ENCODE results near the gene SUGCT.

Gene SUGCT

DNA sequence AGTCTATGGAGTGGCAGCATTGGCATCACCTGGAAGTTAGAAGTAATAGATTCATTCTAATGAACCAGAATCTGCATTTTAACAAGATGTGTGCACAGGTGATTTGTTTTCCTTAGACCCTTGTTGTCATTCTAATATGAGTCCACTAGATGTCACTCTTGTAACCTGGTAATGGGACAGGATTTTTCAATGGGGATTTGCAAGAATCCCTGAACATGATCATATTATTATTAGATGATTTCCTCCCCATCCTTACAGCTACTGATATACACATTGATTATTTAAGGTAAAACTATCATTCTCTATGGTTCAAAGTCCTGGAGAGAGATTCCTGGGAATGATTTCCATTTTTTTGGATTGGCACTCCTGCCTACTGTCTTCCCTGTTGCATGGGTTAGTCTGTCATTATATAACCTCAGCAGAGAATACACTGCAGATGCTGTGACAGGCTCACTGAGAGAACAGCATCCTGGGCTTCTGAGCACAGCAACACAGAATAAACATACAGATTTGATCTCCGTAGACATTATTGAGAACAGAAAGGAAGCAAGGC, 194.9 kb downstream of the SUGCT start:
- no peak for DNase-seq (ENCODE audit: low read depth)

DNA sequence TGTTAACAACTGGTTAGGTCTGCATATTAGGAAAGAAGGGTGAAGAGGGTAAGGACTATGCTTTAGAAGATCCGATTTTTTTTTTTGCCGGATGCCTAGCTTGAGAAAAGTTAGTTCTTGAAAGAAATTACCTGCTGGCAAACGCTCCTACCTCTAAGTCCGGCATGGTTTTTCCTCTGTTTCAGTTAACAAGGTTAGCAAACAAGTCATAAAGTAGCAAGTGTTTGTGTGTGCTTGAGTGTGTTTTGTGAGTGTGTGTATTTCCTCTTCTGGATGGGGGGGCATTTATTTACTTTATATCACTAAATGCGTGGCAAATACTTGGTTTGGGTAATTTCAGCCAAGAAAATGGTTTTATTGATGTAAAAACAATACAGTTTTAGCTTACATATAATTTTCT, 195.6 kb downstream of the SUGCT start:
- DNase-seq (ENCODE audit: low read depth), result no peak

DNA sequence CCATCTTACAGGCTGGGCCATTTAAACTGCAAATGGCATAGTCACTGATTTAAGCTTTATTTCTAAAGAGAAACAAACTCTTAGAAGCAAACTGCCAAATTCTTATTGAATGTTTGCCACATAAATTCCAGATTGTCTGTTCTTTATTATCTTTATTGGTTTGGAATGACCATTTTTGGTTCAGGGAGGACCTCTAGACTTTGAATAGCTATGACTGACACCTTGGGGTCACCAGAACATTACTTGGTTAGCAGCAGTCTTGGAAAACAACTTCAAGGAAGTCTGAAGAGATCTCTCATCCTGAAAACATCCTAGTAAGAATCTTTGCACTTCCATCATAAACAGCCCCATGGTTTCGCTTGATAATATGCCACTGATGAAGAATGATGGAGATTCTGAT, 197.1 kb downstream of the SUGCT start:
- no peak for DNase-seq (ENCODE audit: low read depth)

DNA sequence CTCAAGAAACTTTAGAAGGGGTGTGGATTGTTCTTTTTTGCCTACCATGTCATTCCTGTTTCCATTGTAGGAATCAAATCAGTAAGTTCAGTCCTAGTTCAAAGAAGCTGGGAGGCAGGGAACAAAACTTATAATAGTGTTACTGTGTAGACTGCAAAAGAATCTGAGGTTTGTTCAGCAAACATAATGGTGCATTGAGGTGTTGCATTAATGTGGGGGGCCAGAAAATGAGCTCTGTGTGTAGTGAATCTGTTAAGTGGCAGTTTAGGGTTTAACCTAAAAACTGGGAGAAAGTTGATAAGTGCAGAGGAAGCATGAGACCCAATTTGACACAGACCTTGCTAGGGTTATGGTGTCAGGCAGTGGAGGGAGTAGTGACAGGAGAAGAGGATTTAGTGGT, 197.7 kb downstream of the SUGCT start:
- DNase-seq (ENCODE audit: low read depth), result no peak

DNA sequence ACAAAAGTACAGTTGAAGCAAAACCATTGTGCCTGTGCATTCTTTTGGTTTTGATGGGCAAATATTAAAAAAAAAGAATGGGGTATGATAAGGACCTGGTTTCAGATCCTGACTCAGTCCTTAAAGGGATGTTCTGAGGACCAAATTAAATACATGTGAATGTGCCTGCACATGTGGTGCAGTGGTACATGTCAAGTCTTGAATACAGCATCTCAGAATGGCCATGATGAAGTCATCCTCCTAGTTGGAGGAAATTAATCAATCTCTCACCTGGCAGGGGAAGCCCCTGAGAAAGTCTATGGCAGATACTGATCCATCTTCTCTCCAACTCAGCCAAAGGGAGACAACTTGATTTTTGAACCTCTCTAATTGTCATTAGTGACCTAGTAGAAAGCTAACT, 207.0 kb downstream of the SUGCT start:
- no peak for DNase-seq (ENCODE audit: low read depth)

DNA sequence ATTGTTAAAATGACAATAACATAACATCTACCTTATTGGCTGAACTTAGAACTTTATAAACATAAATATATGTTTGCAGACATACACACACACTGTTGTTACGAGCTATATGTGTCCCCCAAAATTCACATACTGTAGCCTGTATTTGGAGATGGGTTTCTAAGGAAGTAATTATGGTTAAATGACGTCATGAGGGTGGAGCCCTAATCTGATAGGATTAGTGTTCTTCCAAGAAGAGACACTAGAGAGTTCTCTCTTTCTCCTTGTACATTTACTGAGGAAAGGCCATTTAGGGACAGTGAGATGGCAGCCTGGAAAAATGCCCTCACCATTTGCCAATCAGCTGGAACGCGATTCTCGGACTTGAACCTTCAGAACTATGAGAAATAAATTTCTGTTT, 211.7 kb downstream of the SUGCT start:
- no peak for DNase-seq (ENCODE audit: low read depth)

DNA sequence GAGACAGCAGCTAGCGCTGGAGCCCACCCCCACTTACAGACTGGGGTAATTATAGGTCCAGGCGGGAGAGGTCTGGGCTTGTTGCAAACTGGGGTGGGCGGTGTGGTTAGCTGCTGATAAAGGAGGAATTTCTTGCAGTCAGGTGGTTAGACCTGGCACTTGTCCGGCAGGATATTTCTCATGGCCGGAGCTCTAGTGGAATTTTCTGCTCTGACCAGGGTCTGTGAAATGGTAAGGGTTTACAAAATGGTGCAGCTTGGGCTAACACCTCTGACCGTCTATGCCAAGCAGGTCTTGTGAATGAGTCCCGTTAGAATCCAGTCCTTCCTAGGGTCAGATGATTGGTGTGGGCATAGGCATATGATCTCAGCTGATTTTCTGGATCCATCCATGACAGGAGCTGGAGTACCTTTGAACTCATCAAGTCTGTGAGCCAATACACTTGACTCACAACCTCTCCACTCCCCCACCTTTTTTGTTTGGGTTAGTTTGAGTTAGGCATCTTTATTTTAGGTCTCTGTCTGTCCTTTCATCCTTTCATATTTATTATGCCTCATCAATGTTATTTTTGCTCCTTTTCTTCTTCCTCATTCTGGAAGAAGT, 213.4 kb downstream of the SUGCT start:
- no peak for DNase-seq (ENCODE audit: low read depth)

DNA sequence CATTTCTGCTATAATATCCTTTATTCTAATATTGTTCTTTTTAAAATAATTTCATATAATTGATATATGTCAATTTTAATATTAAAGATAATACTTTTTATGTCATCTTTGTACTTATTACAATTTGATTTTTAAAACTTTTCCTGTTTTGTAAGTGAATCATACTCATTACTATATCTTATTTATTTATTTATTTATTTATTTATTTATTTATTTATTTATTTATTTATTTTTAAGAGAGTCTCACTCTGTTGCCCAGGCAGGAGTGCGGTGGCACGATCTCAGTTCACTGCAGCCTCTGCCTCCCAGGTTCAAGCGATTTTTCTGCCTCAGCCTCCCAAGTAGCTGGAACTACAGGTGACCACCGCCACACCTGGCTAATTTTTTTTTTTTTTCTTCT, 215.3 kb downstream of the SUGCT start:
- DNase-seq (ENCODE audit: low read depth), result no peak

DNA sequence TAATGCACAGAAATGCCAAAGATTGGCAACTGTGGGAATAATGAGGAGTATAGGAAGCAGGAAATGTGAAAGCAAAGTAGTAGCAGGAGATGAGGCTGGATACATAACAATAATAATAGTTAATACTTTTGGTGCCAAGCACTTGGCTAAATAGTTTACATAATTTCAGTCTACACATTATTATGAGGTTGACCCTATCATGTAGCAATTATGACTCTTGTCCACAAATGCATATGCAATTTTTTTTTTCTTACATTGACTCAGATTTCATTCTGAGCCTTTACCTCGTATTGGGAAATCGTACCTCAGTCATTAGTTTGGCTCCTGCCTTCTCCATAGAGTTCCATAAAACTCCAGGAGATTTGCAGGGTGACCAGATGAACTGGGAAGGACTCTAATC, 219.9 kb downstream of the SUGCT start:
- no peak for DNase-seq (ENCODE audit: low read depth)

DNA sequence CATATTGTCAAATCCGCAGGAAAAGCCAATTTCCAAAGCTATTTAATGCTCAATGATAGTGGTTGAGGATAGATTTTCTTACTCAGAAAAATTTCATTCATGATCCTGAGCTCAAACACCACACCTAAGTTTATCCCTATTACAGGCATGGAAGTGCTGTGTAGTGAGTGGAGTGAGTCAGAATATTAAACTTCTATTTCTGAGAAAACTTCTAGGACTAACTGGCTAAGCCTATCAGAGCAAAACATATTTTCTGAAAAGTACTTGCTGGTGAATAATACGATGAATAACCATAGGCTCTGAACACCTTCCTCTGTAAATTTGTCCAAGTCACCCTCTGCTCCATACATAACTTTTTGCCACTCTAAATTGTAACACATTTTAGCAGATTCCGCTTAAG, 221.5 kb downstream of the SUGCT start:
- no peak for DNase-seq (ENCODE audit: low read depth)

DNA sequence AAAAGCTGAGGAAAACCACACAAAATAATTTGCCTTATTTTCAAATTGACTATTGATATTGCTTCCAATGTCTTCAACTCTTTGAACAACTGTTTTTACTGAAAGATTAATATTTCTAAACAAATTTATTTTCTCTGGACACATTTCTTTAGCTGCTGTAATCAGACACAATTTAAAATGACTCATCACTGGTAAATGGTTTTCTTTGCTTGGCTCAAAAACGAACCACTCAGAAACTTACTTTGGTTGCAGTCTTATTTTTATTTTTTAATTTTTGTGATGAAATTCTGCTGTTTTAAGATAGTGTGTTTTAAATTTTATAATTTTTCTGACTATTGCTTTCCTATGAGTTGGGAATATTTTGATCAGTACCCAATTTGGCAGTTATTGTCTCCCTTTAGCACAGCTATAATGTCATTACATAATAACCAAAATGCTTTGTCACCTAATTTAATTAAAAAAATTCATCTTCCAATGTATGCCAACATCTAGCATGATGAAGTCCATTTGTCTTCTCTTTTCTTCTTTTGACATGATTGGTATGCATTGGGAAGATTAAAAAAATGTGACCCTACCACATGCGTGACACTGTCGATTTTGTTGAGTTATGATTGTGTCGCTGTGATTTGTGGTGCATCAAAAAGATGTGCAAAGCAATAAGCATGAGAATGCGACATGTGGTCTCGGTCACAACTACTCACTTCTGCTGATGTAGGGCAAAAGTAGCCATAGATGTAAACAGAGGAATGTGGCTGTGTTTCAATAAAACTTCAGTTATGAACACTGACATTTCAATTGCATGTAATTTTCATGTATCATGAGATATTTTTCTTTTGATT, 222.3 kb downstream of the SUGCT start:
- DNase-seq (ENCODE audit: low read depth), result no peak

DNA sequence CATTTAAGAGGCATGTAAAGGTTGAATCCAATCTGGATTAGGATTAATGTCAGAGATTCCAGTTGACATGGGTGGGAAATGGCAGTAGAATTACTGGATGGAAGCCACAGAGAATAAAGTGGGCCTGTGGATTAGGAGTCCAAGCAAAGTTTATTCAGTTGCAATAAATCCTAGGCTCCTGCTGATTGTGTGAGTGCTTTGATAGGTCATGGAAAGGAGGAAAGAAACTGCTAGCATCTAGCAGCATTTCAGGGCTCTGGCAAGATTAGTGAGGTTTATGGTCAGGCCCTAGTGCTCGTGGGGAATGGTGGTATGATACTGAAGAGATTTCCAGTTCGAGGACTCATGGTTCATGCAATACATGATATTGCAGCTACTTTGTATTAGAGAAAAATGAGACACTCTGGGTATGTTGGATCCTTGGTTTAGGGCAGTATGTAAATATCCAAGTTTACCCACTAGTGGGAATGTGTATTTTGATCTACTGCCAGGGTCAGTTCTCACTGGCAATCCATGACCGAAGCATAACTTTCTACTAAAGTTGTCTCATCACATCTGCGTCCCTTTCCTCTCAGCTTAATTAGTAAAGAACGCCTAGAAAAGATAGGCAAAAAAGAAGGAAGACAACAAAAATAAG, 235.0 kb downstream of the SUGCT start:
- DNase-seq (ENCODE audit: low read depth), result no peak

DNA sequence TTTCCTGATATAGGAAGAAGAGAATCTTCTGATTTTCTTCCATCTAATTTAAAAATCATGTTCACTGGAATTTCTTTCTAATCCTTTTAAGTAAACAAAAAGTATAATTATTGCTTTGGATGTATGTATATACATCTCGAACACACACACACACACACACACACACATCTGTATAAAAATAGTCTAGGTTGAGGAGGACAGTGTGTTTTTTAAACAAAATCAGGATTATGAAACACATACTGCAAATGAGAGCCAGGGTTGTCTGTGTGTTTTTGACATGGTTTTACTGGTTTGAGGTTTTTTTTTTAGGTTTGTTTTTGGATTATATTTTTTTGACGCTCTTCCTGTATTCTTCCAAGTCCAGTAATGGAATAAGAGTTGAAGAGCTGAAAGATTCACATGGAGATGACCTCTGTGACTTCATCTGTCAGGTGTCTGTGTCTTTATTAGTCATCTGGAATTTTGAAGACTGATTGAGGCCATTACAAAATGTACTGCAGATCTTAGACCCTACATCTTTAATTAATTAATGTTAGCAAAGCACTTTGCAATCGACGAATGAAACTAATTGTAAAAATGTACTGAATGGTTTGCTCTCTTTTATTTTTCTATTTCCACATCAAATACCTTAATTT, 237.1 kb downstream of the SUGCT start:
- DNase-seq (ENCODE audit: low read depth), result no peak

DNA sequence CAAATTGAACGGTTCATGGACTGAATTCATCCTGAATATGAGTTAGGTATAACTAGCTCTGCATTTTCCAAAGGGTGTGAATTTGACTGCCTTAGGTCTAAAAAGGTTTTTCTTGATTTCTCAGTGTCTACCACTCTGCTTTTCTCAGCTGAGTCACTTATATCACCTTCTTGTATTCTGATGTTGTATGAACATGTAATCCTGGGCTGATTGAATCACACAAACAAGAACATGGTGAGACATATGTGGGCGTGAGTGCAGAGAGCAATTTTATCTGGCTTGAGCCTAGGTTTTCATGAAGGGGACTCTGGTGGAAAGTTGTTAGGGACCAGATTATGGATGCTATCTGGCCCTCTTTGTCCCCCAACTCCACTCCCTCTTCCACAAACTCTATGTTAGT, 239.8 kb downstream of the SUGCT start:
- no peak for DNase-seq (ENCODE audit: low read depth)

DNA sequence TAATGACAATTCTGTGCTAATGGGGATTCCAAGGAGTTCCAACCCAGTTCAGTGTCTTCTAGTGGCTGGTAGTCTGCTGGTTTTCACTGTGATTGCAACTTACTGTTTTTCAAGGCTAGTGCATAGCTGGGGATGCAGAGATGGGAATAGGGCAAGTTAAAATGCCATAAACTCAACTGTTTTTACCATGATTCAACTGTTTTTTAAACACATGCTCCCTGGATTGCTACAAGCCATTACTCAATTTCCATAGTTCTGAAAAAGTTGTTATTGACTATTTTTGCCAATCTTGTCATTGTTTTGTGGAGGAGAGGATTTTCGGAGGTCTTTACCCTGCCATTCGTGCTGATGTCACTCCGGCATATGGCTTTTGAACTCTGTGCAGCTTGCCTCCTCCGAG, 245.3 kb downstream of the SUGCT start:
- DNase-seq (ENCODE audit: low read depth), result no peak

DNA sequence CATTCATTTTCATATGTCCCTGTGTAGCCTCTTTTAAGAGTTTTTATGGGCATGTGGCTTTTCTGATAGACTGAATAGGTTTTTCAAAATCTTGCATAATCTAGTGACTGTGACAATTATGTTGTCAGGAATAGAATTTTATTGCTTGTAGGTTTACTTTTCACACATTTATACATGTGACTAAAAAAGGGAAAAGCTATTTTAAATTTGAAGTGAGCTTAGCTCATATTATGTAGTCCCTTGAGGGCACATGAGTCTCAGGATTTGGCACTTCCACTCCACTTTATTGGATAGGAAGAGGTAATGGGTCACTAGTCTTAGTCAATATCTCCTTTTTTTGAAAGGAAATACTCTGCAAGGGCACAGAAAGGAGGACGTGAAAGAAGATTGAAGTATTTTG, 247.3 kb downstream of the SUGCT start:
- no peak for DNase-seq (ENCODE audit: low read depth)

DNA sequence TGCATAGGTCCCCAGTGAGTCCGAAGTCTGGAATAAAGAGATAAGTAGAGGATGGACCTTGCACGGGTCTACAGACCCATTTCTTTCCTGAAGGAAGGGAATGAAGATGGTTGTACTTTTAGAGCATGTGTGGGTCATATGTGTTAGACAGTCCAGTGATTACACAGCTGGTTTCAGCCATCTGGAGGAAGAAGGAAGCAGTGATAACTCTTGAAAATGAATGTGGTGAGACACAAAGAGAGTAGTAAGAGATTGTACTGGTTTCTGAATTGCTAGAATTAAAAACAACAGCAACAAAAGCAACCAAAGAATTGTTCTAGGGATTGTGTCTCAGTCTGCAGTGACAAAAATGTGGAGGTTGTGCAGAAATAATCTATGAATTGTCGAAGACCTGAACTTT, 258.9 kb downstream of the SUGCT start:
- no peak for DNase-seq (ENCODE audit: low read depth)

DNA sequence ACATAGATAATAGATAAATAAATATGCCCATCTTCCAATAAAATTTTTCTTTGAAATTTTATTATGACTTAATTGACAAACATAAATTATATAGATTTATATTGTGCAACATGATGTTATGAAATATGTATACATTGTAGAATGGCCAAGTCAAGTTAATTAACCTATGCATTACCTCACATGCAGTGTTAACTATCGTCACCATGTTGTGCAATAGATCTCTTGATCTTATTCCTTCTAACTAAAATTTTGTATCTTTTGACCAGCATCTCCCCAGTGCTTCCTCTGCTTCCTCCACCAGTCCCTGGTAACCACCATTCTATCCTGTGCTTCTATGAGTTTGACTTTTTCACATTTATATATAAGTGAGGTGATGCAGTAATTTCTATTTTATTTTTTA, 259.6 kb downstream of the SUGCT start:
- no peak for DNase-seq (ENCODE audit: low read depth)

DNA sequence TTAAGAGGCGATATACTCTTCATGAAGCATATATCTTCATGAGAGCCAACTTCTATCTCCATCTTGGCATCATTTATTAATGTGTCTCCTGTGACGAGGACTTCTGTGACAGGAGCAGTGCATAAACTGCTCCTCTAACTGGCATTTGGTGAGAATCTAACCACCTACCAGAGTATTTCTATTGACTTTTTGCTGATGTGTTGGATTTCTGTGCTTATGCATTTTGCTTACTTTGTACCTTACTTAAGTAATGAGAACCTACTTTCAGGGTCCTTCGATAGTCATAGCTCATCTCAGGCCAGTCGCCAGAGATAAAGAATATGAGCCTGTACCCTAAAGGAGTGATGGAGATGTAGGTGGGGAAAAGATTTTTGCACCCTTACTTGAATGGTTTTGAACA, 265.7 kb downstream of the SUGCT start:
- DNase-seq (ENCODE audit: low read depth), result no peak

DNA sequence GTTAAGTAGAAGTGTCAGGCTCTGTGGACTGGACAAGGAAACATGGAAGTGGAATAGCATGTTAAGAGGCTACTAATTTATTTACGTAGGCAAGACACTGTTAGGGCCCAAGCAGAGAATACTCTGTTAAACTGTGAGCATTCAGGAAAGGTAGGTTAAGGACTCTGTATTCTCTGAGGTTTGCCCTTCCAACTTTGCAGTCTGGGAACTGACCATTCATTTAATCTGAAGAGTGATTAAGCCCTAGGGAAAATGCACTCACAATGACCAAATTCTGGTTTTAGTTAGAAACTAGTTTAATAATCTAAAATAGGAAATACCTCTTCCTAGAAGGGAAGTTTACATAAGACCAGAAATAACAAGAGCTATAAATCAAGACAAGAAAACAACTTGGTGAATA, 266.6 kb downstream of the SUGCT start:
- no peak for DNase-seq (ENCODE audit: low read depth)

DNA sequence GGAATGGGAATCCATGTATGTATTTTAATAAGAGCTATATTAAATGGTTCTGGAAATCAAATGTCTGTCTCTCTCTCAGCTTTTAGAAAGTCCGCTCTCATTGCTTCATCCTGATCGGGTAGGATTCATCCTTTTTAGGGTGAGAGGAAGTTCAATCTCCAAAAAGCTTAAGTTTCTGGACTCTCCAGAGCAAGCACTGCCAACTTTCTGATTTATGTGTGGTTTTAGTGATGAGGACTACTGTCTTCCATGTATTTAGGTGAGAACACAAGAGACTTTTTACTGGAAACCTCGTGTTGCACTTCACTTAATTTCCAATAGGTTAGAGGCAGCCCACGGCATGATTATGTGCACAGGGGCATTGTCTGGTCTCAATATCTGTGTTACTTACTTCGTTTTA, 267.9 kb downstream of the SUGCT start:
- no peak for DNase-seq (ENCODE audit: low read depth)

DNA sequence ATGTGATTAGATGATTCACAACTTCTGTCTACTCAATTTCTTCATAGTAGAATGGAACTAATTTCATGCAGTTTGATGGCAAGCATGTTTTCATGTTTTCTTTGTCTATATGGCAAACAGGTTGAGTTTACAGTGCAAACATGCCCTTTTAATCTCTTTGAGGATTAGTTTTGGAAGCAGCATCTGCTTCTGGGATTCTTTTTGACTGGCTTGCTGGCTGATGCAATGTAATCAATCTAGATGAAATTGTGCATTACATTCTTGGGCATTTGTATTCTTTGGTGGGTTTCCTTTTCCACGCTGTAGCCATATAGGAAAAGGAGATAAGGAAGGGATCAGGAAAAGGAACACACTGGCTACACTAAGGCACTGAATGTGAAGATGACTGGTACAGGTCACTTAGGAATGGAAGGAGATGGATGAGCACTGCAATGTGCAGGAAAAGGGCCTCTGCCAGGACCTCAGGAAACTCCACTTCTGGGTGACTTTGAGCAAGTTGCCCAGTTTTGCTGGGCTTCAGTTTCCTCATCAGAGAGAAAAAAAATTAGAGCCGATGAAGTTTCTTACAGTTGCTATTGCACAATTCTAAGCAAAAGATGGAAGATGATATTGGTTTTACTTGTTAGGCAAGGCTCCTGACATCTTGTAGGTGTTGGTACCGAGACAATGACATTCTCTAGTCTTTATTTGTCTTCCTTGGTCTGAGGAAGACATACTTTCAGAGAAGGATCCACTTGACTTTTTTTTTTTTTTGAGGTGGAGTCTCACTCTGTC, 269.1 kb downstream of the SUGCT start:
- DNase-seq (ENCODE audit: low read depth), result no peak
